GM04504 (cell line): Measurements from ENCODE around the gene SPIRE2.

Source experiments
- DNase-seq: peaks from one replicate; pipeline ENCODE4 v3.0.0-alpha.2; 2012; ENCODE audit warnings: low read depth

The SPIRE2 gene

DNA sequence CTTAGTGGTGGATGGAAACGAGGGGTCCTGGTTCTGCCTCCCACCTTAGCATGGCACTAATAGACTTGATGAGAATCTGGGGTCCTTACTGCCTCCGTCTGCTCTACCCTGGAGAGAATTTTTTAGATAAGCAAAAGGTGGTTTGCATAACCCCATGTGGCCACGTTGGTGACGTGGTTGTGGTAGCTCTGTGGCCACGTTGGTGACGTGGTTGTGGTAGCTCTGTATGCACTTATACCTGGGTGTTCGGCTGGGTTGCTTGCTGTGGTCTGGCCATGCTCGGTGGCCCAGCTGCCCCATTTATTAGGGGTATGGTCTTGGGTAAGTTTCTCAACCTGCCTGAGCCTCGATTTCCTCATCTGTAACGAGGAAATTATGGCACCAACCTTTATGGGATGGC is 13.0 kb downstream of the SPIRE2 start:
- no peak for DNase-seq

DNA sequence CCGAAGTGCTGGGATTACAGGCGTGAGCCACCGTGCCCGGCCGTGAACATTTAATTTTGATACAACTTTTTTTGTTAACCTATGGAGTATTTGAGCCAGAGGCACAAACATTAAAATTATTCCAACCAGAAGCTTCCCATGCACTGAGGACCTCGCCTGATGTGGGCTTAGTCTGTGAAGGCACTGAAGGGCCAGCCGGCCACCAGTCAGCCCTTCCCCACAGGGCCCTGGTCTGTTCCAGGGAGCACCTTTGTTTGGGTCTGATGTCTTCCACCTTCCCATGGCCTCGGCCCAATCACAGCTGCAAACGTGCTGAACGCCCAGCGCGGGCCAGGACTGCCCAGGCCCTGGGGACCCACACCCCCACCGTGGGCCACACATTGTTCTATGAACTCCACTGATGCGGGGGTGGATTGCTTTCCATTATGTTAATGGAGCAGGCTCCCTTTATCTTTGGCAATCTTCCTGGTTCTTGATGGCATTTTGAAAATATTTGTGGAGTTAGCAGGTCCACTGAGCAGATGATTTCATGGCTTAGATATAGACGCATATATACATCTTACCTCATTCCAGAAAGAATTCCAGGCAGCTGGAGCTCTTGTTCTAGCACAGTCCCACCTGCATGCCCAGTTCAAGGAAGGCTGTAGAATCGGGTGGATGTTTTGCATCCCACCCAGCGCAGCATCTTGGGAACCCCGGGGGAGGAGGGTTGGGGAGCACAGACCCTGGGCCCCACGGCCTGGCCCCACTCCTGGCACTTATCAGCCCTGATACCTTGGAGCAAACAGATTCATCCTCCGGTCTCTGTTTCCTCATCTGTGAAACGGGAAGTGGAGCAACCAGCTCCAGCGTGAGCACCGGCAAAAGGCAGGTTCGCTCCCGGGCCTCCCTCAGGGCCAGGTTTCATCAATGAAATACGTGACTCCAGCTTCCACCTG is 14.5 kb downstream of the SPIRE2 start:
- DNase-seq = no peak

DNA sequence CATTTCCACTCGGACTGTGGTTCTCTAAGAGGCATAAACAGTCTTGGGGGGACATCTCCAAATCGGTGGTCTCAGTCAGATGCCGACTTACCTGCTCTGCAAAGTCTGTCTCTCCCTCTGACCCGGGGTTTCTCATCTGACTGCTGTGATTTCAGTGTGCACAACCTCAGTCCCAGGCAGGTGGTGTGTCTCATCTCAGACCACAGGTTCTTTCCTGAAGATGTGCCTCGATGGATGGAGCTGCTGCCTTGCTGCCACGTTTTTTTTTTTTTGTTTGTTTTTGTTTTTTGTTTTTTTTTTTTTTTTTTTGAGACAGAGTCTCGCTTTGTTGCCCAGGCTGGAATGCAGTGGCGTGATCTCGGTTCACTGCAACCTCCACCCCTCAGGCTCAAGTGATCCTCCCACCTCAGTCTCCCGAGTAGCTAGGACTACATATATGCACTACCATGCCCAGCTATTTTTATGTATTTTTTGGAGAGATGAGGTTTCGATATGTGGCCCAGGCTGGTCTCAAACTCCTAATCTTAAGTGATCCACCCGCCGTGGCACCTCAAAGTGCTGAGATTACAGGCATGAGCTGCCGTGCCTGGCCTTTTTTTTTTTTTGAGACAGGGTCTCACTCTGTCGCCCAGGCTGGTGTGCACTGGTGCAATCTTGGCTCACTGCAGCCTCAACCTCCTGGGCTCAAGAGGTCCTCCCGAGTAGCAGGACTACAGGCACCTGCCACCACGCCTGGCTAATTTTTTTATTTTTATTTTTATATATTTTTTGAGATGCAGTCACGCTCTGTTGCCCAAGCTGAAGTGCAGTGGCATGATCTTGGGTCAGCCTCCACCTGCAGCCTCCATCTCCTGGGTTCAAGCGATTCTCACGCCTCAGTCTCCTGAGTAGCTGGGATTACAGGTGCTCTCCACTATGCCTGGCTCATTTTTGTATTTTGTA is 15.4 kb downstream of the SPIRE2 start:
- no peak for DNase-seq

DNA sequence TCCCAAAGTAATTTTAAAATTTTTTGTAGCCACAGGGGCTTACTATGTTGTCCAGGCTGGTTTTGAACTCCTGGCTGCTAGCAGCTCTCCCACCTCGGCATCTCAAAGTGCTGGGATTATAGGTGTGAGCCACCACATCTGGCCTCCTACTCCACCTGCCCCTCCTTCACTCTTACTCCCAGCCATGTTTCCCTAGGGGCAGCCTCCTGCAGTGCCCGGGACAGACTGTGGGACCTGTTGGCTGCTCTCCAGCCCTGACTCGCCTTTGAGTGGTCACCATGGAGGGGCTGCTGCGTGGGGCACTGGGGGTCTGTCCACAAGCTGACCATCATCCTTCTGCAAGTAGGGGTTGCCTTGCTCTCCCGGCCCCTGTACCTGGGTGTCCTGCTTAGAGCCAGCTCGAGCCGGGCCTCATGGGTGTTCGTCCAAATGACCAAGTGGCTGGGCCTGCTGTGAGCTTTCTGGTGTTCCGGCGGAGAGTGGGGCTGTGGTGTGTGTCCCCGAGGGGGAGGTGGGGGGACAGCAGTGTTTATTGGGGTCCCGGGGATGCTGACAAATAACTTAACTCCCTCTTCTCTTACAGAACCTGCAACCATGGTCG is 16.6 kb downstream of the SPIRE2 start:
- no peak for DNase-seq

DNA sequence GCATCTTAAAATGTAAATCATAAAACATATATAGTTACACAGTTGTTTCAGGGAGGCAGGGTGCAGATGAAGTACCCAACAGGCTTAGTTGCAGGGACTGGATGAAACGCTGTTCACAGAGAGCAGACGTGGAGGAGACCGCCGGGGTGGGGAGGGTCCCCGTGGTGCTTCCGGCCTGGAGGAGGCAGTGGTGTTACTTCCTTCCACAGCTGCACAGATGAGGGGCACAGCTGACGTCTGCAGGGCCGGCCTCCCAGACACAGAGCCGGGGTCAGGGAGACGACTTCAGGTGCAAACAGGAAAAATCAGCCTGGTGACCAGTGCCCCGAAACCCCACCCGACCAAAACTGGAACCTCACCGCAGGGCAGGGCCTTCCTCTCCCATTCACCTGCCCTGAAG is 17.1 kb downstream of the SPIRE2 start:
- DNase-seq = no peak

DNA sequence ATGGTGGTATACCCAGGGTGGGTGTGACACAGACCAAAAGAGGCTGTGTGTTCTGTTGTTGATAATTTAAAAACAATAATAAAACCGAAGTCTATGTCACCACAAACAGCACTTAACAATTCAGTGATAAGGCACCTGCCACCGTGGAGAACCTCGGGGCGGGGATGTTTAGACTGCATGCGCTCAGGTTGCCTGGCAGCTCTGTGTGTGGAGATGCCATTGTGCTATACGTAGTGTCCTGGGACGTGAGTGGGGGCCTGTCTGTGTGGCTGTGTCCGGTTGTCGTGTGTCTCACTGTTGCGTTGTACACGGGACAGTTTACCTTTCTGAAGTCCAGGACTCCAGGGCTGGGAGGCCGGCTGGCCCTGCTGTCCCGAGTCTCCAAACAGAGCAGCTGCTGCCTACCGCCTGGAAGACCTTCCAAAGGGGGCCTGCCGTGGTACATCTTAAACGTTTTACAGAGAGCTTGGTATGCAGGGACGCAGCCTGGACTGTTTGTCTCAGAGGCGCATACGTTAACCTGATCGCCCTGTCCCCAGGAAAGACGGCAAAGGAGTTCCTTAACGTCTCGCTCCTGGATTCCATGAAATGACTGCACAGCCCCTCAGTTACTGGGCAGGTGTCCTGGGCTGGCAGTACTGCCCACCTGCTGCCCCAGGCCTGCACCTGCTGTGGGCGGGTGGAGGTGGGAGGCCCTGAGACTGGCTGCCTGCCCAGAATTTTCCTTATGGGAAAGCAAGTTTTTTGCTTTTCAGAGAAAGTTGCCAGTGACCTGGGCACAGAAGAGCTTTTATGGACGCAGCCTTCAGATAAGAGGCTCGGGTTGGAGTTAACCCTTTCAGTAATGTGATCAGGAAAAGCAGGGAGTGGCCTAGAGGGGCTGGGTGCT is 19.0 kb downstream of the SPIRE2 start:
- DNase-seq = no peak

DNA sequence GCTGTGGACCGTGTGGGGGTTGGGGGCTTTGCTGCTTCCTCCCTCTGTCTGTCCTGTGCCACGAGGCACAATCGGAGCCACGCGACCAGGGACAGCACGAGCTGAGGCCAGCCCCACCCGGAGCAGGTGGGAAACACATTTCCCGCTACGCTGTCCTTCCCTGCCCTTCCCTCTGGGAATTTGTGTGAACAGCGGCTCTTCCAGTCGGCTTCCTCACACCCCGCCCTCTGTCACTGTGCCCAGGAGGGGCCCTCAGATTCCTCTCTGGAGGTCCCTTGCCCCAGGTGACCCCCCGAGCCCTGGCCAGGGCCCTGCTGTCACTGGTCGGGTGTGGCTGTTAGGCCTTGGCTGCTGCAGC is 19.6 kb downstream of the SPIRE2 start:
- no peak for DNase-seq

DNA sequence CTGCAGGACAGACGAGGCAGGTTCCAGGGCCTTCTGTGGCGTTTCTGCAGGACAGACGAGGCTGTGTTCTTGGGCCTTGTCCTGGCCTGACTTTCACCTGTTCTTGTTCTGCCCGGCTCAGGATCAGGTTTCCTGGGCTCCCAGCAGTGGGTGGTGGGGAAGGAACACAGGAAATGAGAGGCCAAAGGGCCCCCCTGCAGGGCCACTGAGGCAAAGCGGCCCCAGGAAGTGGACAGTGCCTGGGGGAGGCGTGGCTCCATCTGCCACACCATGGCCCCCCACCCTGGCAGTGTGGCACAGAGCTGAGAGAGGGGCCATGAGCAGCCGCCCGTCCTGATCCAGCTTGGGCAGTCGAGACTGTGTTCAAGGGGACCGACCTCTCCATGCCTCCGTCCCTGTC is 20.7 kb downstream of the SPIRE2 start:
- no peak for DNase-seq

DNA sequence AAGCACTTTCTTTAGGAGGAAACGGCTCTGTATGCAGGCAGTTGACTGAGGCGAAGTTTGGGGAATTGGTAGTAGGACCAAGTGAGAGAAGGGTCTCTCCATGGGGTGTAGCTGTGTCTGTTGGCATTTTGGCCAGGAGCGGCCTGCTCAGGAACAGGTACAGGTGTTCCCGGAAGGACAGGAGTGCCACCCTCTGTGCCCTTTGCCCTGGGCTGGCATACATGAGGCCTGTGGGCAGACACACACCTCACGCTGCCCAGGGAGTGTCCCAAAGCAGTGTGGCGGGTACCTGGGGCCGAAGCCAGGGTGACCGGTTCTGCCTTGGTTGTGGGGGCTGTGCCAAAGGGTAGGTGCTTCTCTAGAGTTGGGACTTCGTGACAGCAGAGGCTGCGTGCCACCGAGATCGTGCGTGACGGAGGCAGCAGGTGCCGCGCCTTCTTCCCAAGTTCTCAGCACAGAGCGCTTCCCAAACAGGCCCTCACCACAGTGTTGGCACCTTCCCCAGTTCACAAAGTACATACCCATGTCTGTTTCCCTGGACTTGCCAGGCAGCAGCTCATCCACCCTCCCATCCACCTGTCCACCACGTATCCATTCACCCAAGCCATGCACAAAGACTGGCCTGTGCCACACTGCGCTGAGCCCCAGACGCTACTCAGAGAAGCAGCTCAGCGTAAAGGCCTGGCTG is 25.2 kb downstream of the SPIRE2 start:
- DNase-seq = no peak

DNA sequence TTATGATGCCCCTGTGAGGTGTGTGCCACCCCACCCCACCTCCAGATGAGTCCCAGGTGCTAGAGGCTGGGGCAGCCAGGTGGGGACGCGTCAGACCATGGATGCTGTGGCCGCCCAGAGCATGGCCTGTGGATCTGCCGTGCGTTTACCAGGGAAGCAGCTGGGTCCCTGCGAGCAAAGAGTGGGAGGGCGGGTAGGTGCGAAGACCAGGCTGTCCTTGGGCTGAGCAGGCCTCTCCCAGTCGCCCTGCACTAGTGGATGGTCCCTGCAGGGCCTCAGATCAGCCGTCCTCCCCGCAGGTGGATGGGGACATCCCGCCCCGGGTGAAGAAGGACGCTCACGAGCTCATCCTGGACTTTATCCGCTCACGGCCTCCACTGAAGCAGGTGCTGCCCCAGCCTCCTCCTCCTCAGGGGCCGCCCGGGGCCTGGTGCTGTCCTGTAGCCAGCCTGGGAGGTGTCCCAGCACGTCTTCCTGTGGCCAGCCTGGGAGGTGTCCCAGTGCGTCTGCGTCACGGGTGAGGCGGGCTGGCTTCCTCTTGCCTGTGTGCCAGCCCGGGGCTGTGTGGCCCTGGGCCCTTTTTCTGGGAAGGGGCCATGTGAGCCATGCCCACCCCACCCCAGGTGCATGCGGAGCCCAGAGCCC is 27.1 kb downstream of the SPIRE2 start:
- no peak for DNase-seq

DNA sequence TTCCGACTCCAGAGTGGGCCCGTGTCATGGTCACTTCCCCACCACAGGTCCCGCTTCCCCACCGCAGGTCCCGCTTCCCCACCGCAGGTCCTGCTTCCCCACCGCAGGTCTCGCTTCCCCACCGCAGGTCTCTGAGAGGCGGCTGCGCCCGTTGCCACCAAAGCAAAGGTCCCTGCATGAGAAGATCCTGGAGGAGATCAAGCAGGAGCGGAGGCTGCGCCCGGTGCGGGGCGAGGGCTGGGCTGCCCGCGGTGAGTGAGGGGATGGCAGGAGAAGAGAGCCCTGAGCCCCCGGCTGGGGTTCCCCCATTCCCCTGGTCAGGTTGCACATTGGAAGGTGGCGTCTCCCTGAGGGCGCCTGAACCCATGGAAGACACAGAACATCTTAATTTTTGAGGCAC is 27.7 kb downstream of the SPIRE2 start:
- no peak for DNase-seq

DNA sequence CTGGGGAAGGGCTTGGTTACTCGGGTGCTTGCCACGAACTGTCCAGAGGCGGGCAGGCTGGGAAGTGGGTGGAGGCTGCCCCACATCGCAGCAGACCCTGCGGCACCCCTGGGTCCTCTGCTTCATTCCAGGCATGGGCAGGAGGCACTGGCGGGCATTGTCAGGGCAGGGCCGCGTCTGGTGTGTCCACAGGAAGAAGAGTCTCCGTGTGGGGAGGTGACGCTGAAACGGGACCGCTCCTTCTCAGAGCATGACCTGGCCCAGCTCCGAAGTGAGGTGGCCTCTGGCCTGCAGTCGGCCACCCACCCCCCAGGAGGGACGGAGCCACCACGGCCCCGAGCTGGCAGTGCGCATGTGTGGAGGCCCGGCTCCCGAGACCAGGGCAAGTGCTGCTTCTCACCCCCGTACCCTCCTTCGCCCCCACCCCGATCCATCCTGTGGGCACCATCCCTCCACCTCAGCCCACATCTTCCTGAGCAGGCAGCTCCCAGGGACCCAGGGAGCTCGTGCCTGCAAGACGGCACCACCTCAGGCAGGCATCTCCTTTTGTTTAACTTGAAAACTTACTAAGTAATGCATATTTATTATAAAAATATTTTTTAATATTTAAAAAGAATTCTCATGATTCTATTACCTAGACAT is 30.8 kb downstream of the SPIRE2 start:
- DNase-seq = no peak

DNA sequence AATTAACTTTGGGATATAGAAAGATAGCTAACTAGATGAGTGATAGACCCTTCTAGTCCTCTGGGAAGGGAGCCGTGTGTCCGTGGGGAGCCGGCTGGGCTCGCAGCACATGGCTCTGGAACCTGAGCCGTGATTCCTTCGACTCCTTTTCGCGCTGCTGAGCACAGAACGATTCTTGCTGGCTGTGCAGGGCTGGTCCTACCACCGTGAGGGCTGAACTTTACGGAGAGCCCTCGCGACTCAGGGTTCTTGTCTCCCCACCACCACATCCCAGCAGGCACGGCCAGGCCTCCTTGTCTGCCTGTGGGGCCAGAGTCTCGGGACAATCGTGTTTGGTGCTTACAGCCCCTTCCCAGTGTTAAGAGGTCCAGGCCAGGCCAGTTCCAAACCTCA is 31.3 kb downstream of the SPIRE2 start:
- no peak for DNase-seq

DNA sequence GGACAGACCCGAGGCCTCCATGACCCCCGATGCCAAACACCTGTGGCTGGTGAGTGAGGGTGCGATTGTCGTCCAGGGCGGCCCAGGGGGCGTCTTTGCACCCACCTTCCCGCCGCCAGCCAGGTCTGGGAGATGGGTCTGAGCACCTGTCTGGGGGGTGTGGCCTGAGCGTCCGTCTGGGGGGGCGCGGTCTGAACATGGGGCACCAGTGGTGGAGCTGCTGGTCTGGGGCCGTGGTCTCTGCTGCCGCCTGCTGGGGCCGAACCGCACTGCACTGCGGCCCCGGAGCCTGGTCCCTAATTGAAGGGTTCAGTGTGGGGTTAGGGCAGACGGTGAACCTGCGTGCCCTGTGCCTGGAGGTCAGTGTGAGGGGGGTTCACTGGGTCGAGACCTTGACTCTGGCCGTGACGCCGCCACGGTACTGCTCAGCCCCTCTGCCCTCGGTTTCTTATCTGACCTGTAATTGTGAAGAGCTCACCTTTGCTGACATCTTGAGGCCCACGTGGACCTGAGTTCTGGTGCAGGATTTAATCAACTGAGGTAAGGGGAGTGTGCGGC is 32.6 kb downstream of the SPIRE2 start:
- no peak for DNase-seq

DNA sequence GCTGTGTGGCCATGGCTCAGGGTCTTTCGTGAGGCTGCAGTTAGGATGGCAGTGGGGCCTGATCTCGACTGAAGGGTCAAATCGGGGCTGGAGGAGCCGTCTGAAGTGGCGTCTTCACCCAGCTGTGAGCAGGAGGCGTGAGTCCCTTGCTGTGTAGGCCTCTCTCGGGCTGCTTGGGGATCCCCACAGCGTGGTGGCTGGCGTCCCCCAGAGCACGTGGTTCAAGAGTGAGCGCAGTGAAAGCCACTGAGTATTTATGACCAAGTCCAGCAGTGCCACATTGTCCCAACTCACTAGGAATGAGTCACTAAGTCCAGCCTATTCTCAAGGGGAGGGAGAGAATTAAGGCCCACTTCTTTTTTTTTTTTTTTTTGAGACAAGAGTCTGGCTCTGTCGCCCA is 33.4 kb downstream of the SPIRE2 start:
- no peak for DNase-seq

DNA sequence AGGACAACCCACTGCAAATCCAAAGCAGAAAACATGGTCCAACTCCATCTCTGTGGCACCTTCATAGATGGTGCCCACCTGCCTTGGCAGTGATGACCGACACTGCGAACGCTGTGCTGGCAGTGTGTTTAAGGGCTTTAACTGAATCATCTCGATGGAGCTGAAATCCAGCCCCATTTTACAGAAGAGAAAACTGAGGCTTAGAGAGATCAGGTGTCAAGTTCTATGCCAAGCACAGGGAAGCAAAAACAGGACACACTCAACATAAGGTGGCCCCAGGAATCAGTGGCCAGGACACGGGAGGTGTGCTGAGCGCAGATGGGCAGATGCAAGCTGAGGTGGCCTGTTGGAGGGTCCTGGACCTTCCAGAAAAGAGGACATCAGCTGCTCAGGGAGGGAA is 34.5 kb downstream of the SPIRE2 start:
- DNase-seq = no peak

DNA sequence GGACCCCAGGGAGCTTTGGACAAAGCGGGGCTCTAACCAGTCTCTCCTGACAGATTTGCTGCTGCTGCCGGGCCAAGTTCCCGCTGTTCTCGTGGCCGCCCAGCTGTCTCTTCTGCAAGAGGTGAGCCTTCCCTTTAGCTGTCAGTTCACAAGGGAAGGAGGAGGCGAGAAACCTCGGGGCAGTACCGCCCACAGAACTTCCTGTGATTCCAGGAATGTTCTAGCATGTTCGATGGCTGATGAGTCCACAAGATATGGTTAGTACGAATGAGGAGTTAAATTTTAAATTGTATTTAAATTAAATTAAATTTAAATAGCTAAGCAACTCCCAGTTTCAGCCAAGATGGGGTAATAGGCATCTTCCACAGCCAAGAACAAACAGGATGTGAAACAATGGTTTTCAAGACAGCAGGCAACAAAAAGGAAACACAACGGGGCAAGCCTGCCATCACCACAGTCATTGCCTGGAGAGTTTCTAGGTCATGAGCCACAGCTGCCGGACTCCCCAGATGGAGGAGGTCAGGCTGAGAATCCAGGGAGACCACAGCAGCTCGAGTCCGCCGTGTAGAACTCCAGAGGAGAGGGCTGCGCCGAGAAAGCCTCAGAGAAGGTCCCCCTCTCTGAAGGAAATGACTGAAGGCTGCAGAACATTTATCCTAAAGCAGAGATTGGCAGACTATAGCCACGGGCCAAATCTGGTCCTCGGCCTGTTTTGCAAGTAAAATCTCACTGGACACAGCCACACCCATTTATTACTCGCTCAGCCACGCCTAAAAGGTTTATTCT is 35.7 kb downstream of the SPIRE2 start:
- no peak for DNase-seq

DNA sequence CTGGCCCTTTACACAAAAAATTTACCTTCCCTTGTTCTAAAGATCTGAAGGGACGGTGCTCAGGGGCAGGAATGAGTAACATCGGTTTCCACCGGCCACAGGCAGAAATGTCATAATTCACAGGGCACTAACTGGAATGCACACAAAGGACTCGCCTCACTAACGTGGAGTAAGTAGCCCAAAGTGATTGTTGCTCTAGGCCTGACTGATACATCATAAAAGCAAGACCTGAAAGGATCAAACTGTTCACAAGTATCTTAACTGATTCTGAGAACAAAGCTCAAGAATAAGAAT is 36.2 kb downstream of the SPIRE2 start:
- no peak for DNase-seq

DNA sequence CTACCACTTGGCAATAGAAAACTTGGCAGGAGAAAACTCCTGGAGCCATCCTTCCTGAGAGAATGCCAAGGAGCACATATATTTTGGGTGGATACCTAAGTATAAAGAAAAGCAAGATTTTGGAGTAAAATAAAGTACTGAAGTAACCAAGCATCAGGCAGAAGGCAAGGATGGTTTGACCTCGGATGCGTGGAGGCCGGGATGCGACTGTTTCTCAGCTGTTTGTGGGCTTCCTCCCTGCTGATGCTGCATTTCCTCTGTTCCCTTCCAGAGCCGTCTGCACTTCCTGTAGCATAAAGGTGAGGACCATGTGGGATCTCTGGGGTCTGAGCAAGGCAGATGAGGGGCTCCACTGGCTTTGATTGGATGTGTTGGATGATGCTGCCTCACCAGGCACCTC is 39.6 kb downstream of the SPIRE2 start:
- no peak for DNase-seq
